HepG2 (cell line): ENCODE data around the gene CYB5R3. TPM values are rescaled to one million over a fixed set of nuclear protein-coding genes. Genes with fewer than 3 reads are reported as not detected.
A peak's percentile ranks its signal among the peaks of the same experiment; 100 is the strongest.

ENCODE experiments used
- ATAC-seq: fragments of 200-7000 bp; cut with Tn5 transposase; 3 replicates; pipeline ENCODE4 v1.9.1; 2020; ENCODE audit warnings: mild to moderate bottlenecking, moderate library complexity
- BruUV-seq: library from RNA; stranded (reverse); fragments of 400-500 nt; replicated peaks from 2 replicates; lab custom pipeline; 2021; lab: Mats Ljungman, UMichigan
- CTCF ChIA-PET: fragments of 300-600 bp; formaldehyde crosslinking; extraction: SDS; loops from one replicate; lab custom pipeline; 2021; ENCODE audit warnings: low total read pairs, inconsistent platforms, low intra/inter-chr PET ratio; lab: Yijun Ruan, JAX
- POLR2A ChIA-PET: fragments of 350-600 bp; sonication (Branson Sonifier 250); formaldehyde crosslinking; loops from one replicate; lab custom pipeline; 2020; ENCODE audit warnings: antibody characterized with exemption, inconsistent platforms; lab: Yijun Ruan, JAX
- DNase-seq: peaks from one replicate; pipeline ENCODE4 v3.0.0-alpha.2; 2015; ENCODE audit warnings: low spot score
- FAIRE-seq: peaks from 3 replicates; lab custom pipeline; 2011; peaks lifted over from hg19 to GRCh38; lab: Jason Lieb, UNC
- H2AFZ ChIP-seq: one replicate; pipeline ENCODE4 v1.6.1; 2011; ENCODE audit warnings: low read length, inconsistent platforms
- H3K27ac ChIP-seq: fragments of 300-600 bp; 3 replicates; pipeline ENCODE4 v1.8.0; 2011; ENCODE audit warnings: mixed run types, mild to moderate bottlenecking, mixed read lengths, low read length, inconsistent platforms; ENCODE audit not compliant: insufficient read depth; ENCODE audit errors: extremely low read length
- H3K27me3 ChIP-seq, 2 experiments: fragments of 200-600 bp in 1 of 2; 2 replicates in 1 of 2; 3 replicates in 1 of 2; pipeline versions ENCODE4 v1.6.0 to v1.8.0; 2011; ENCODE audit warnings: low read length in 2 of 2, mild to moderate bottlenecking in 2 of 2, moderate library complexity in 2 of 2, inconsistent platforms in 1 of 2; ENCODE audit not compliant: insufficient read depth in 2 of 2, control insufficient read depth in 1 of 2
- H3K36me3 ChIP-seq, 2 experiments: fragments of 200-600 bp in 1 of 2; replicated peaks in 1 of 2; 2 replicates in 1 of 2; 3 replicates in 1 of 2; pipeline versions ENCODE4 v1.5.1 to v1.8.0; 2011; ENCODE audit warnings: low read length in 2 of 2, inconsistent platforms in 1 of 2; ENCODE audit not compliant: insufficient read depth in 2 of 2, control insufficient read depth in 1 of 2
- H3K4me1 ChIP-seq: 2 replicates; pipeline ENCODE4 v1.5.1; 2012; ENCODE audit warnings: low read length, inconsistent platforms; ENCODE audit not compliant: insufficient read depth
- H3K4me2 ChIP-seq: 2 replicates; pipeline ENCODE4 v1.6.0; 2011; ENCODE audit warnings: low read depth, low read length, inconsistent platforms
- H3K4me3 ChIP-seq, 3 experiments: fragments of 200-600 bp in 1 of 3; sonication (generic), shearing (Covaris generic) in 1 of 3; replicated peaks in 1 of 3; 2 replicates each; pipeline ENCODE4 v1.5.1; 2011 to 2016; ENCODE audit warnings: low read length in 3 of 3, inconsistent platforms in 2 of 3, low read depth in 2 of 3, mild to moderate bottlenecking in 2 of 3, control low read depth in 1 of 3, mixed read lengths in 1 of 3; ENCODE audit not compliant: insufficient read depth in 1 of 3
- H3K79me2 ChIP-seq: one replicate; pipeline ENCODE4 v1.6.1; 2011; ENCODE audit warnings: low read length, inconsistent platforms; ENCODE audit not compliant: insufficient read depth
- H3K9ac ChIP-seq: 2 replicates; pipeline ENCODE4 v1.6.0; 2011; ENCODE audit warnings: mild to moderate bottlenecking, low read depth, low read length, inconsistent platforms; ENCODE audit not compliant: insufficient read depth
- H3K9me3 ChIP-seq: 2 replicates; pipeline ENCODE4 v1.5.1; 2012; ENCODE audit warnings: mild to moderate bottlenecking, low read length
- H4K20me1 ChIP-seq: 2 replicates; pipeline ENCODE4 v1.6.0; 2011; ENCODE audit warnings: inconsistent platforms, mild to moderate bottlenecking, low read length, moderate library complexity; ENCODE audit not compliant: insufficient read depth
- BCL3 ChIP-seq: sonication (generic); formaldehyde crosslinking; IDR thresholded peaks from 2 replicates; pipeline ENCODE4 v1.5.1; 2020; ENCODE audit warnings: mild to moderate bottlenecking, missing genetic modification reagents, moderate library complexity
- ERF ChIP-seq: IDR thresholded peaks from 2 replicates; pipeline ENCODE4 v1.6.1; 2018; ENCODE audit warnings: missing biosample characterization, missing genetic modification reagents
- EZH2 ChIP-seq: conservative IDR thresholded peaks from 2 replicates; pipeline ENCODE4 v1.6.1; 2012; ENCODE audit warnings: mild to moderate bottlenecking, low read depth, low read length, moderate library complexity
- FOXJ3 ChIP-seq: sonication (generic); formaldehyde crosslinking; IDR thresholded peaks from 2 replicates; pipeline ENCODE4 v1.4.0; 2020; ENCODE audit warnings: missing genetic modification reagents, mild to moderate bottlenecking, borderline replicate concordance
- JUNB ChIP-seq: sonication (generic); formaldehyde crosslinking; IDR thresholded peaks from 2 replicates; pipeline ENCODE4 v1.8.0; 2022; ENCODE audit warnings: missing genetic modification reagents, mild to moderate bottlenecking, borderline replicate concordance
- MATR3 ChIP-seq: sonication (generic); formaldehyde crosslinking; IDR thresholded peaks from 2 replicates; pipeline ENCODE4 v1.4.0; 2020; ENCODE audit warnings: missing genetic modification reagents
- NBN ChIP-seq: fragments of 450-650 bp; conservative IDR thresholded peaks from 2 replicates; pipeline ENCODE4 v1.6.1; 2017
- NFKB2 ChIP-seq: sonication (generic); formaldehyde crosslinking; IDR thresholded peaks from 2 replicates; pipeline ENCODE4 v1.4.0; 2020; ENCODE audit warnings: missing genetic modification reagents, borderline replicate concordance
- PHF20 ChIP-seq: sonication (generic); formaldehyde crosslinking; IDR thresholded peaks from 2 replicates; pipeline ENCODE4 v1.5.0; 2020; ENCODE audit warnings: mild to moderate bottlenecking, missing genetic modification reagents
- PHF5A ChIP-seq: IDR thresholded peaks from one replicate; pipeline ENCODE4 v1.6.1; 2018; ENCODE audit warnings: low read depth, missing genetic modification reagents; ENCODE audit not compliant: unreplicated experiment
- RBFOX2 ChIP-seq: fragments of 200-400 bp; formaldehyde crosslinking; IDR thresholded peaks from 2 replicates; pipeline ENCODE4 v1.6.1; 2017; ENCODE audit warnings: low read depth, mild to moderate bottlenecking, low read length
- RFXANK ChIP-seq: IDR thresholded peaks from 2 replicates; pipeline ENCODE4 v1.6.1; 2016
- SIX1 ChIP-seq: sonication (generic); formaldehyde crosslinking; IDR thresholded peaks from 2 replicates; pipeline ENCODE4 v1.4.0; 2020; ENCODE audit warnings: missing genetic modification reagents, borderline replicate concordance
- STAG1 ChIP-seq: sonication (generic); formaldehyde crosslinking; IDR thresholded peaks from 2 replicates; pipeline ENCODE4 v1.4.0; 2020; ENCODE audit warnings: missing genetic modification reagents
- XRCC5 ChIP-seq: fragments of 200-400 bp; formaldehyde crosslinking; optimal IDR thresholded peaks from 2 replicates; pipeline ENCODE3; 2017; ENCODE audit warnings: mild to moderate bottlenecking, low read length
- ZNF10 ChIP-seq: sonication (generic); formaldehyde crosslinking; IDR thresholded peaks from 2 replicates; pipeline ENCODE4 v1.4.0; 2020; ENCODE audit warnings: mild to moderate bottlenecking, low read depth, missing genetic modification reagents, borderline replicate concordance
- ZNF362 ChIP-seq: sonication (generic); formaldehyde crosslinking; IDR thresholded peaks from 2 replicates; pipeline ENCODE4 v1.4.0; 2020; ENCODE audit warnings: missing genetic modification reagents, mild to moderate bottlenecking, borderline replicate concordance
- ZNF510 ChIP-seq: sonication (generic); formaldehyde crosslinking; IDR thresholded peaks from 2 replicates; pipeline ENCODE4 v1.4.0; 2020; ENCODE audit warnings: low read depth, mild to moderate bottlenecking, missing genetic modification reagents
- ZNF772 ChIP-seq: sonication (generic); formaldehyde crosslinking; IDR thresholded peaks from 2 replicates; pipeline ENCODE4 v1.5.0; 2020; ENCODE audit warnings: mild to moderate bottlenecking, missing genetic modification reagents
- WGBS: methylation state at CpG from one replicate; pipeline ENCODE4 v1.1.6; 2017; ENCODE audit warnings: low lambda C conversion rate; 5-methylcytosine and 5-hydroxymethylcytosine counted together
- in situ Hi-C: cut with HindIII; loops from 2 replicates; pipeline ENCODE4 v1.10.0; 2017; ENCODE audit warnings: low pct_unique_long_range_greater_than_20kb; ENCODE audit not compliant: extremely low pct_ligation_motif_present
- intact Hi-C: fragments of 100-400 bp; cut with micrococcal nuclease; formaldehyde crosslinking; loops from one replicate; pipeline ENCODE4 v1.10.0; 2022; ENCODE audit not compliant: unreplicated experiment
- polyA plus RNA-seq, 8 experiments: library from polyadenylated mRNA; depleted of rRNA in 3 of 8; stranded (reverse) in 7 of 8; unstranded in 1 of 8; fragments of >200 nt; fragmentation: Illumina TruSeq in 4 of 8; extraction: Trizol in 4 of 8; gene quantifications; 2 replicates each; pipeline versions ENCODE4 v1.2.1 to v1.2.3, GENCODE V29; 2011 to 2016; ENCODE audit warnings: low read depth in 4 of 8, missing spikeins in 1 of 8, mixed read lengths in 1 of 8; ENCODE audit not compliant: insufficient read depth in 1 of 8
- total RNA-seq, 5 experiments: library from RNA; depleted of rRNA; stranded (reverse); fragments of >200 nt; fragmentation: Illumina TruSeq; extraction: Trizol; gene quantifications; 2 replicates each; pipeline ENCODE4 v1.2.3, GENCODE V29; 2016; ENCODE audit warnings: low read depth in 1 of 5
- TF ChIP-seq, protein P1 (sequence below): sonication (generic); formaldehyde crosslinking; IDR thresholded peaks from 2 replicates; pipeline ENCODE4 v1.4.0; 2020; ENCODE audit warnings: low read depth, mild to moderate bottlenecking, missing genetic modification reagents

Gene CYB5R3
- total and polyA plus RNA-seq, 2 of the 13 experiments (the other 11 are each of a cell fraction or from before 2014, with no cell fraction given) = 32.4 to 305 TPM

DNA sequence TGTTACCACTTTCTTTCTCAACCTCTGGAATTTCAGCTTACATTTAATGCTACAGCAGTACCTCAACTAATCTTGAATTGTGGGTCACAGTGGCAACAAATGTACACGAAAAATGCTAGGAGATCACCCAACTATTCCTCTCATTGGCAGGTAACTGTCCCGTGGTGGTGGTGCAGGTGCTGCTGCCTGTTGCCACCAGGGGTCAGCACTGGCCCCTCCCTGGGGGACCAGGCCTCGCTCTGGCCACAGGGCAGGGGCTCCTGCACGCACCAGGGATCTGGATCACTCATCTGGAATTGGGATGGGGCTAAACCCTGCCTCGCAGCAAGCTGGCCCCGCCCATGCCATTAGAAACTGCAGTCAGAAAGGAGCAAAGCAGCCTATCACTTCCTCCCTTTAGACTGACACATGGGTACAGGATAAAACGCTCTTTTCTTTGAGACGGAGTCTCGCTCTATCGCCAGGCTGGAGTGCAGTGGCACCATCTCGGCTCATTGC is 27.6 kb downstream of the CYB5R3 start:
- FAIRE-seq (peak; percentile 77), ATAC-seq (peak; percentile 85), DNase-seq (peak; percentile 47)
- H3K4me1 ChIP-seq = peaks cover 2% of the 10 kb centered on the region; the same call in 1 of the 2 replicates
- POLR2A ChIA-PET = interaction anchor here (1.4 to 4.5 kb wide), 3 partner anchors 22 to 28 kb away, joined by 5 to 20 read pairs (median 6); partner anchors contain the start of gene CYB5R3
- peaks cover 5% of the 10 kb centered on the region for H4K20me1 ChIP-seq
- no peaks in the 10 kb centered on the region for H3K27me3 ChIP-seq
- H3K4me2 ChIP-seq = no peak overlapping the region
- H3K79me2 ChIP-seq = no peaks in the 10 kb centered on the region
- intact Hi-C loops (loop anchor here (1.0 to 5.0 kb wide), 2 partner anchors 26 to 471 kb away; no protein-coding TSS in a partner anchor), in situ Hi-C loops (no loop called here)
- no peaks in the 10 kb centered on the region for H3K9me3 ChIP-seq
- H3K36me3 ChIP-seq = peaks cover 27 to 44% of the 10 kb centered on the region in 2 experiments
- WGBS = 61% methylated on average over 8 of the region's 11 CpGs
- no peak overlapping the region for H2AFZ ChIP-seq
- H3K27ac ChIP-seq = no peak overlapping the region
- no peak overlapping the region for H3K9ac ChIP-seq
- no peak overlapping the region for H3K4me3 ChIP-seq
- no TSS peak for BruUV-seq
- CTCF ChIA-PET = interaction anchor here (0.7 to 1.9 kb wide), 2 partner anchors 40 to 246 kb away, joined by 3 to 8 read pairs; no protein-coding TSS in a partner anchor
- TF ChIP-seq ZNF772 (CRISPR knock-in tag) (0 out of 2 replicates have a peak, but pooled peaks have one; percentile 36), ZNF10 (no peak), NBN (no peak), SIX1 (CRISPR knock-in tag) (no peak), ZNF510 (CRISPR knock-in tag) (peak; percentile 46; the same call in 1 of the 2 replicates), ZNF362 (CRISPR knock-in tag) (0 out of 2 replicates have a peak, but pooled peaks have one; percentile 13), JUNB (CRISPR knock-in tag) (no peak), ERF (peak; percentile 30; the same call in 1 of the 2 replicates), EZH2 (no peak), MATR3 (CRISPR knock-in tag) (no peak), PHF5A (CRISPR knock-in tag) (no peak), BCL3 (CRISPR knock-in tag) (no peak), XRCC5 (peak; percentile 89), RFXANK (no peak), STAG1 (peak; percentile 88), RBFOX2 (no peak), PHF20 (CRISPR knock-in tag) (no peak), NFKB2 (CRISPR knock-in tag) (peak; percentile 45; the same call in 1 of the 2 replicates), FOXJ3 (no peak)
- TF ChIP-seq, protein P1, sequence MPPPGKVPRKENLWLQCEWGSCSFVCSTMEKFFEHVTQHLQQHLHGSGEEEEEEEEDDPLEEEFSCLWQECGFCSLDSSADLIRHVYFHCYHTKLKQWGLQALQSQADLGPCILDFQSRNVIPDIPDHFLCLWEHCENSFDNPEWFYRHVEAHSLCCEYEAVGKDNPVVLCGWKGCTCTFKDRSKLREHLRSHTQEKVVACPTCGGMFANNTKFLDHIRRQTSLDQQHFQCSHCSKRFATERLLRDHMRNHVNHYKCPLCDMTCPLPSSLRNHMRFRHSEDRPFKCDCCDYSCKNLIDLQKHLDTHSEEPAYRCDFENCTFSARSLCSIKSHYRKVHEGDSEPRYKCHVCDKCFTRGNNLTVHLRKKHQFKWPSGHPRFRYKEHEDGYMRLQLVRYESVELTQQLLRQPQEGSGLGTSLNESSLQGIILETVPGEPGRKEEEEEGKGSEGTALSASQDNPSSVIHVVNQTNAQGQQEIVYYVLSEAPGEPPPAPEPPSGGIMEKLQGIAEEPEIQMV (CRISPR knock-in tag) = 0 out of 2 replicates have a peak, but pooled peaks have one; percentile 33
